ENCODE measurements around the gene CEMIP.

Gene CEMIP

DNA sequence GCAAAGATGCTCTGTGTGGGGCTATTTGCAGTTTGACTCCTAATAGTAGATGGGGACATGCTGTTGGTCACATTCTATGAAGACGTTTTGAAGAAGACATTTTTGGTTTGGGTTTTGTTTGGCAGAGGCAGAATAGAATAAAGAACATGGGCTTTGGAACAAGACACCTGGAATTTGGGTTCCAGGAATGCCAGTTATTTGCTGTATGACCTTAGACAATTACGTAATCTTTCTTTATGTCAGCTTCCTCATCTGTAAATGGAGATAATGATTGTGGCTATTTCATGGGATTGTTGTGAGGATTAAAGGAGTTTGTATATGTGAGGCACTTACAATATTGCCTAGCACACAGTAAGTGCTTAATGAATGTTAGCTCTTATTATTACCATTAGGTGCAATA is 118.9 kb downstream of the CEMIP start:
- DNase-seq, result no peak

DNA sequence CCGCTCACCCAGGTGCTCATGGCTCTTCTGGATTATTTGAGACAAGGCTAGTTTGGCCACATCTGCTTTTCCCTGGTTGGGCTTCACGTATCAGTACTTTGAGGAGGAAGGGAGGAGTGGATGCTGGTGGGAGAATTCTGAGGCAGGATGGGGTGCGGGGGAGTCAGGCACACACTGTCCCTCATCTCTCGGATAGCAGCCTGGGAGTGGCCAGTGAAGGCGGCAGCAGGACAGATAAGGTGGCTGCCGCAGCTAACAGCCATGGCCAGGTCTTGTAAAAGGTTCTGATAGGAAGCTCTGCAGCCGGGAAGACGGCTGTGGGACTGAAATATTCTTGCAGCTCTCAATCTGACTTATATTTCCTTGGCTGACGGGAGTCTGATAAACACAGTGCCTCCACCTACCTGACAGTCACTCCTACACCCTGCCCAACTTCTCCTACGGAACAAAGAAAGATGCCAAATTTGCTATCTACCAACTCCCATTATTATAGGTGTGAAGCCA is 123.2 kb downstream of the CEMIP start:
- DNase-seq, result no peak

DNA sequence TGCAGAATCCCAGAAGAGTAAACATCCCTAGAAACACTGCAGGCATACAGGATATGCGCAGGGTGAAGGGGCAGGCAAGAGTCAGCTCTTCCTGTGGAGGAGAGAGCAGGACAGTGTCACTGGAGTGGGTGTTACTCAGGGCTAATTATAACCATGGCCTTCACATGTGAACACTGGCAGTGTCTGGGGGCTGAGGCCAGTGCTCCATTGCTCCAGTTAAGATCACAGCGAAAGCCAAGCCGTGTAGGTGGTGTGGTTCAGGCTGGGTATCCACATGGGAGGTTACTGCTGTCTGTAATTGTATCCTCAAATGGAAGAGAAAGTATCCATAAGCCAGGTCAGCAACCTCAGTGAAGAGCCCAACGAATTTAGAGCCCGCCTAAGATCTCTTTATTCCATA is 125.8 kb downstream of the CEMIP start:
- no peak for DNase-seq

DNA sequence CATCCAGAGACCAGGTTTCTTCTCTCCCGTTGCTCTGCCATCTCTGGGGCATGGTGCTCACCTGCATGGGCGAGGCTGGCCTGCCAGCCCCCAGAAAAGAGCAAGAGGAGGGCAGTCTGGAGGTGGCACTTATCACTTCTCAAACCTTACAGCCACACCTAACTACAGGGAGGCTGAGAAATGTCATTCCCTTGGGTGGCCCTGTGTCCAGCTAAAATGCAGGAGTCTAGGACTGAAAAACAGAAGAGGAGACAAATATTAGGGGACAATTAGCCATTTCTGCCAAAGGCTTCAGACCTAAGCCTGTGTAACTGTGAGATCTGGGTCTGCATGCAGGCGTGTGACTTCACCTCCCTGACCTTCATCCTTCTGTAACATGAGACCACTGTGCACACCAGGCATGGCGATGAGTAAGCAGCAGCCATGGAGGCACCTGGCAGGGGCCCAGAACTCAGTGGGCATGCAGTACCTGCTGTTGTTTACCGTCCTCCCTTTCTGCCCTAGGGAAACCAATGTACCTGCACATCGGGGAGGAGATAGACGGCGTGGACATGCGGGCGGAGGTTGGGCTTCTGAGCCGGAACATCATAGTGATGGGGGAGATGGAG is 127.1 kb downstream of the CEMIP start:
- no peak for DNase-seq

DNA sequence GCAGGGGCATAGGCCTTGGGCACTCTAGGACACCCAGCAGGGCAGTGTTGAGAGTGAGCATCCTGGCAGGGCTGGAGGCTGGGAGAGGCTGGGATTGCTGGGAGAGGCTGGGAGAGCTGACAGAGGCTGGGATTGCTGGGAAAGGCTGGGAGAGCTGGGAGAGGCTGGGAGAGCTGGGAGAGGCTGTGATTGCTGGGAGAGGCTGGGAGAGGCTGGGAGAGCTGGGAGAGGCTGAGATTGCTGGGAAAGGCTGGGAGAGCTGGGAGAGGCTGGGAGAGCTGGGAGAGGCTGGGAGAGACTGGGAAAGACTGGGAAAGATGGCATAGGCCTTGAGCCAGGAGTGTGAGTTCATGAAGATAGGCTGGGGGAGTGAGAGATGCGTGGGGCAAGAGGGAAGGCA is 132.7 kb downstream of the CEMIP start:
- DNase-seq, result no peak

DNA sequence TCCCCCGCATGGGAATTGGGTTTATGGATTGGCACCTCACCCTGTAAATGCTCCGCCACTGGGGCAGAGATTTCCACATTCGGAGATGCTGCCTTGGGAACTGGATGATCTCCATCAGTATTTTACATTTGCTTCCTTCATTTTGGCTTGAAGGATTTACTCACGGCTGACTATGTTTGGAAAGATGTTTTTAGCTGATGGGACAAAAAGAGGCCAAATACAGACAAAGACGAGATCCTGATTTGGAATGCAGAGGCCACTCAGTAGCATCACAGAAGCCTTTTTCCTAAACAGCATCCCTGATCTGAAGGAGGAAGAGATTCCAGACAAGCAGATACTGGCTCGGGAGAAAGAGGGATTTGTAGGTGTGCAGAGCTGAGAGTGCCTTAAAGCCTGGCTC is 133.5 kb downstream of the CEMIP start:
- DNase-seq, result no peak

DNA sequence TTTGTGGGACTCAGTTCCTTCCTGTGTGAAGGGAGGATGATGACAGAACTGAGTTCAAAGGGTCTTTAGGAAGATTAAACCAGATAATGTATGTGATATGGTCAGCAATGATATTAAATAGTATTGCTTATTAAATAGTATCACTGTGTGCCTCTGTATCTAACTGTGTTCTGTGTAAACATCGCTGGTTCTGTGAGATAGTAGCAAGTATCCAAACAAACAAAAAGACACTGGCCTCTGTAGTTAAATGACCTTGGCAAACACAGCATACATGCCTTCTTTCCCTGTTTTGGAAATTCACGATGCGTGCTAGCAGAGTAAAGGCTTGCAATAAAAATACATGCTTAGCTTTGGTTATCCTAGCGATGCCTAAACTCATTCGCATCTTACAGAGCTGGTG is 134.4 kb downstream of the CEMIP start:
- no peak for DNase-seq

DNA sequence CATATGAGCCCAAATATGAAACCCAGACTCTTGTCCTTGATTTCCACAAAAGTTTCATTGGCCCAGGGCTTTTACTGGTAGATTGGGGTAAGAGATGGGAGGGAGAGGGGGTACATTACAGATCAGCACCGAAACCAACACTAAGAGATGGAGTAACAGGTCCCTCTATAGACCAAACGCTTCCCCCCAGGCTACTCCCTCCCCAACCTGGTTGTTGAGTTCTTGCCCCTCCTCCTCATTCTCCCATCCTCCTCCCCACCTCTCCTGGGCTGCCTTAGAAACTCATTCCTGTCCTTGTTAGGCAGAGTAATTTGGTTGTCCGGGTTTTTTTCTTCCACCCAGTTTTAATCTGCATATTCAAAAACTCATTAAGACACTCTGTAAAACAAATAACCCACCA is 136.3 kb downstream of the CEMIP start:
- peak; percentile 24 for DNase-seq

DNA sequence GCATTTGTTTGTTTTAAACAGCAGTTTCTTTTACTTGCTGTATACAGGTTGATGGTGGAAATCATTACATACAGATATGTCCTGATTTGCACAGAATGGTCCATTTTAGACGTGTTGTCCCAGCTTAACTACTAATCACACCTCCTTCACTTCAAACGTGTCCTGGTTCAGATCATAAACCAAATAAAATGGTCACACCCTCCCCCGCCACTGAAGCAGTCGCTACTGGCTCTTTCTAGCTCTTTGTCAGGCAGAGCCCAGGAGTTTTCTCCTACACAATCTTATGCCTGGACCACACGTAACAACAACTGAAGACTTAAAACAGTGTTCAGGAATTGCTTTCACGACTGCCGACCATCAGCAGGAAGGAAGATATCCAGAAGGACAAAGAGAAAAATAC is 136.9 kb downstream of the CEMIP start:
- DNase-seq, result no peak

DNA sequence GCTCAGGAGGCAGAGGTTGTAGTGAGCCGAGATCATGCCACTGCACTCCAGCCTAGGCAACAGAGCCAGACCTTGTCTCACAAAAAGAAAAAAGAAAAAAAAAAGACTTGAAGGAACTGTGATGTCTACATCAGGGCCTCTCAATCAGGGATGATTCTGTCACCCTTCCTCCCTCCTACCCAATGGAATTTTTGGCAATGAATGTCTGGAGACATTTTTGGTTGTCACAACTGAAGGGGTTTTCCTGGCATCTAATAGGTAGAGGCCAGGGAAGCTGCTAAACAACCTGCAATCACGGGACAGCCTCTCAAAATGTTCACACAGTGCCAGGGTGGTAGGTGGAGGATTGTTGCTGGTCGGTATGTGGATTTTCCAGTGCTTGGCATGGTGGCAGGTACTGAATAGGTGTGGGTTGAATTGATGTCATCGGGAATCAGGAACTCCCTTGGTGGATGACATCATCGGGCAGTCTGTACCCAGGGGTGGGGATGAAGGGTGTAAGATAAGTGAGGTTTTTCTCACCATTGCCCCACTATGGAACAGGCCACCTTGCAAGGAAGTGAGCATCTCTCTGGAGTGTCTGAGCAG is 139.1 kb downstream of the CEMIP start:
- DNase-seq, result no peak

DNA sequence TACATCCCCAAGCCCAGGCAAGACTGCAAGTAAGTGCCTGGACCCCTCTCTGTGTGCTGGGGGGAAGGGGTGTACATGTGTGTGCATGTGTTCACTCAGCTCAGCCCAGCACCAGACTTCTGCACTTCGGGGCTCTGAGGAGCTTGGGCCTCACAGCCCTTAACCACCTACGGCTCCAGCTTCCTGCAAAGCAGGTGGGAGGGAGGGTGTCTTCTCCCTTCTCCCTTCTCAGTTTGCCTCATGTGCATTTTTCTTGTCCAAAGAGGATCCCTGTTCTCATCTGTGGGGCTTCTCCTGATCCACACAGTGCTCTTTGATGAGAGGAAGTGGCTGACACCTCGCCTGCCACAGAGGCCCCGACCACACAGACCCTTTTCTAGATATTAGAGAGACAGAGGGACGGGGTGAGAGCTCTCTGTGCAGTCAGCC is 141.1 kb downstream of the CEMIP start:
- no peak for DNase-seq

DNA sequence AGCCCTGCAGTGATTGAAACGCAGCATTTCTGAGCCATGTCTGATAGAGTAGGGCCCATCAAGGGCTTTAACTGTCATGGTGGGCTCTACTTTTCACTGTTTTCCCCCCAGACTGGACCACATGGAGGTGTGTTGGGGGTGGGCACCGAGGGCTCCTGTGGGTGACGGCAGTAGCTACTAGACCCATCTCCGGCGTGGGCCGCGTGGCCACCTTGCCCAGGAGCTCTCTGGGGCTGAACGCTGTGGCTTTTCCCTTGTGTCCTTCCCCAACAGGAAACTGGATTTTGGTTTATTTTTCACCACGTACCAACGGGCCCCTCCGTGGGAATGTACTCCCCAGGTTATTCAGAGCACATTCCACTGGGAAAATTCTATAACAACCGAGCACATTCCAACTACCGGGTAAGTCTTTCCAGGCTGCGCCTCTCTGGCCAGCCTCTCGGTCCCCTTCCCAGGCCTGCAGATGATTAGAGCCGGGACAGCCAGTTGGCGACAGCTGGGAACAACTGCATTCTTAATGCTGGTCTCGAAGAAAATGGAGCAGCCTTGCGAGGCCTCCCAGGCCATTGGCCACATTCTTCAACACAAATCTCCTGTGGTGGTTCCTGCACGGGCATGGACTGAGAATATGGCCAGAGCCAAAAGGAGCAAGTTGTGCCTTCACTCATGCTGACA is 142.7 kb downstream of the CEMIP start:
- no peak for DNase-seq

DNA sequence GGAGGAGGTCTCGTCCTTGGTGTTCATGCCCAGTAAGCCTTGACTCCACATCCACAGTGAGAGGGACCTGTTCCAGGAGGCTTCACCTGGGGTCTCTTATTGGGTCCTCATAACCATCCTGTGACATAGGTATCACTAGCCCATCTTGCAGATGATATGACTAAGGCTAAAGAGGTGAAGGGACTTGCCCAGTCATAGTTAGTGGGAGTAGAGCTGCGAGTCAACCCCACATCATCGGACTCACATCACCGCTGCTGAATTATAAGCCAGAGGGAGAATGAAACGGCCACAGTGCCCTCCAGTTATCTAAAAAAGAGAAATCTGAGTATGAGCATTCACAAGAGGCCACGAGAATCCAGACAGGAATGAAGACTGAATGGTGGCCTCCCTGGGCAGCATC is 144.5 kb downstream of the CEMIP start:
- DNase-seq, result no peak

DNA sequence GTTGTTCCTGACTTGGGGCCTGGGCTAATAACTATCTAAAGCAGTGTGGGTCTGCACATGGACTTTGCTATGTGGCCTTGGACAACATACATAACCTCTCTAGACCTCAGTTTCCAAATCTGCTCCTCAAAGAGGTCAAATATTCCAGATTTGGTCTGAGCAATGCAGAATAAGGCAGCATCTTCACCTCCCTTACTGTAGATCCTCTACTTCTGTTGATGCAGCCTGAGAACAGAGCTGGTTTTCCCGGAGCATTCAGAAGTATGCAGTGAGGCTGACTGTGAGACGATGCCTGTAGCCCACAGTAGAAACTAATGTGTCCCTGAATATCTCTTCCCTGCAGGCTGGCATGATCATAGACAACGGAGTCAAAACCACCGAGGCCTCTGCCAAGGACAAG is 145.1 kb downstream of the CEMIP start:
- DNase-seq, result no peak

DNA sequence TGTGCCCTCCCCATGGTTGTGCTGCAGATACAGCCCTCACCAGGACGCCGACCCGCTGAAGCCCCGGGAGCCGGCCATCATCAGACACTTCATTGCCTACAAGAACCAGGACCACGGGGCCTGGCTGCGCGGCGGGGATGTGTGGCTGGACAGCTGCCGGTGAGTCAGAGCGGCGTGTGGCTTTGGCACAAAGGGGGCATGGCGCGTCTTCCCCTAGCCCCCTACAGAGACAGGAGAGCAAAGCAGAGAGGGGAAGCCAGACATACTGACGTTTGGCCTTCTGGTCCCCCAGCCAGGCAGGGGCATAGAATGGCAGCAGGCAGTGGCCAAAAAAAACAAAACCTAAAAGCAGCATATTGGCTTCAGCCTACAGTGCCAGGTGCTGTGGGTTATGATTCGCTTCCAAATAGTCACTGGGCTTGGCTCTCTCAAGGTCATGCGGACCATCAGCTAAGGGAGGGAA is 146.5 kb downstream of the CEMIP start:
- no peak for DNase-seq

DNA sequence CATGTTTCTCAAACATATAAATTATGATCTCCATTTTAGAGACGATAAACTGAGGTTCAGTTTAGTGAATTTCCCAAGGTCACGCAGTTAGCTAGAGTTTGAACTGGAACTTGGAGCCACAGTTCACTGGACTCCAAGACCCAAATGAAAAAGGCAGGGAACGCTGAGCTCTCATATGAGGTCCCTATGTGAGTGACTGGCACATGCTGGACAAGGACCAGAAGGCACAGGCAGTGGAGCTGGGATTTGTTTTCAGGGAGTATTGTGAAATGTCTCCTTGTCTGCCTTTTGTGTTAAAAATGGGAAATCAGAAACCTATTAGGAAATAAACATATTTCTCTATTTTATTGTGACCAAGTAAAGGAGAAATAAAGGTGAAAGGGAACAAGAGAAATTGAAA is 147.0 kb downstream of the CEMIP start:
- DNase-seq, result no peak

DNA sequence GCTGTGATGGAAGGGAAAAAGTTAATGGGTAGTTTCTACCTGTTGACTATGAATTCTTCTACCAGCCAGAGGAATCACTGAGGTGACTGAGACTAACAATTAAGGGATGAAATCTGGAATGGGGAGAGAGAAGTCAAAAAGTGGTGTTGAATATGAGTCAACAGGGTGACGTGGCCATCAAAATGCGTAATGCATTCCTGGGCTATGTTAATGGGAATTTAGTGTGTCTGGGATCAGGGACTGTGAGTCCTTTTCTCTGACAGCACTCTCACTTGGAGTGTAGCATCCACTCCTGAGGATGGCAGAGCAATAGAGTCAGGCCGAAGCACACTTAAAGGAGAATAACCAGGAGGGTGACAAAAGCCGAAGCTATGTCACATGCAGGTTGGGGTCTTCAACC is 150.1 kb downstream of the CEMIP start:
- no peak for DNase-seq

DNA sequence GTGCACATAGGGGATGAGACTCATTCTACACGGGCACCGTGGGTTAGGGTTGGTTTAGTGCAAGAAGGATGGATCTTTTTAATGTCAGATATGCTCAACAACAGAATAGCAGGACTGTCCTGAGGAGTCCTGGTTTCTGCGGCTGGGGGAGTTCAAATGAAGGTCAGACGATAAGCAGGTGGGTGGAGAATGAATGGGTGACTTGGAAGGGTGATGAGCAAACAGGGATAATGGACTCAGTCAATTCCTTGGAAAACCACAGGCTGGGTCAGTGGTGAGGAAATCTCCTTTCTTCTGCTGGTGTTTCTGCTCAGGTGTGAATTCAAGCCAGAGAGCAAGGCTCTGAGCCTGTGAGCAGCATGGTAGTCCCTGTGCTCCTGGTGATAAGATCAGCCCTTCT is 150.5 kb downstream of the CEMIP start:
- no peak for DNase-seq

DNA sequence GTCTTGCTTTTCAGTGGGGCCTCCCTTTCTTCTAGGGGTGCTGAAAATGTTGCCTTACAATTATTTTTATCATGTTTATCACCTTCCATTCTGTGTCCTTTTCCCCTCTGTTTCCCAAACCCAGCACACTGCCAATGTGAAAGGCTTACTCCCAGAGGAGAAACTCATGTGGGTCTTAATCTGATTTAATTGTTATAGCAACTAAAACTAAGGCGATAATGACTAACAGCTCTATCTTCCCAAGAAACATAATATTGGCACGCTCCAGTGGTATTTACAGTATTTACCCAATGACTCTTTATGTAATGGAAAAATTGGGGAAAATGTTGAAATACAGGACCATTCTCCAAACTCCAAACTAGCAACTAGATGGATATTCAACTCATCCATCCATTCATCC is 152.0 kb downstream of the CEMIP start:
- DNase-seq, result no peak

DNA sequence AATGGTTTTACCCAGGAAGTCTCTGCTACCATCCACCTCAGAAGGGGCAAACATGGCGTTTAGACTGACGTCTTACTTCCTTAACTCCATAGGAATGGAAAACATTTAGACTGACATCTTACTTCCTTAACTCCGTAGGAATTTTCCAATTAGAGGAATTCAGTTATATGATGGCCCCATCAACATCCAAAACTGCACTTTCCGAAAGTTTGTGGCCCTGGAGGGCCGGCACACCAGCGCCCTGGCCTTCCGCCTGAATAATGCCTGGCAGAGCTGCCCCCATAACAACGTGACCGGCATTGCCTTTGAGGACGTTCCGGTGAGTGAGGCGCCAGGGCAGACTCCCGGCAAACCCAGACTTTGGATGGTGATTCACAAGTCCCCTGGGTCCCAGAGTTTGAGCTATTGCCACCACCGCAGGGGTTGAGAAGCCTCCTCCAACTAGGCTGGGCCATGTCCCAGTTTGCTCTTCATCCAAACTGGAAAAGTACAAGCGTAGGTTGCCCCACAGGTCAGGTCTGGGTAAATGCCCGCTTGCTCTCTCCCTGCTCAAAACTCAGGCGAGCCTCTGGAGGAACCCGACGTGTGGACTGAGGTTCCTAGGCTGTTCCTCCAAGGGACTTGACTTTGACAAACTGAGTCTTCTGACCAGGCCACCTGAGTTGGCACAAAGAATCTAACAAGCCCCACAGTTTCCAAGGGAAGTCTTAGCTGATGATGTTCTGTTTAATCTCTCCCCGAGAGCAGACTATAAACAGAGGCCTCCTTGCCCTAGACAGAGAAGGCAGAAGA is 152.7 kb downstream of the CEMIP start:
- no peak for DNase-seq

DNA sequence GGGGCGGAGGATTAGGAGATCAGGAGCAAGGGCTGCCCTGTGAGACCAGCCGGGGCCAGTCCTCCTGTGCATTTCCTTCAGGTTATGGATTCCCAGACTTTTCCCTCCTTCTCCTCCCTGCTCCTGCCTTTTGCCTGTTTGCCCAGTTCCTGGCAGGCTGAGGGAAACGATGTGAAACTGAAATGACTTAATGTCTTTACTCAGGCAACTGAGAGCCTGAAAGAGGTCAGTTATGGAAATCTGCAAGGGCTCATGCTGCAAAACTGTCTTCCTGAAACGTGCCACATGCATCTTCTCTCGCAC is 153.3 kb downstream of the CEMIP start:
- no peak for DNase-seq

DNA sequence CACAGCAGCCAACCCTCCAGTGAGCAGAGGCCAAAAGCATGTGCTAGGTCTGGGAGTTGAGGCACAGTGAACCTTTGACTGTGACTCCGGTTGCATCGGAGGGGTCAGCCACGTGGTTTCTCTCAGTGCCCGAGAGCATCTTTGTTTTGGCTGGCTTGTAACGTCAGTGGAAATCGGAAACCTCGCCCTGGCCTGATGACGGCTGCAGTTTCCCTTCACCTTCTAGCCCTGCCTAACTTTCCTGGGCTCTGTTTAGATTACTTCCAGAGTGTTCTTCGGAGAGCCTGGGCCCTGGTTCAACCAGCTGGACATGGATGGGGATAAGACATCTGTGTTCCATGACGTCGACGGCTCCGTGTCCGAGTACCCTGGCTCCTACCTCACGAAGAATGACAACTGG is 153.8 kb downstream of the CEMIP start:
- DNase-seq, result no peak

DNA sequence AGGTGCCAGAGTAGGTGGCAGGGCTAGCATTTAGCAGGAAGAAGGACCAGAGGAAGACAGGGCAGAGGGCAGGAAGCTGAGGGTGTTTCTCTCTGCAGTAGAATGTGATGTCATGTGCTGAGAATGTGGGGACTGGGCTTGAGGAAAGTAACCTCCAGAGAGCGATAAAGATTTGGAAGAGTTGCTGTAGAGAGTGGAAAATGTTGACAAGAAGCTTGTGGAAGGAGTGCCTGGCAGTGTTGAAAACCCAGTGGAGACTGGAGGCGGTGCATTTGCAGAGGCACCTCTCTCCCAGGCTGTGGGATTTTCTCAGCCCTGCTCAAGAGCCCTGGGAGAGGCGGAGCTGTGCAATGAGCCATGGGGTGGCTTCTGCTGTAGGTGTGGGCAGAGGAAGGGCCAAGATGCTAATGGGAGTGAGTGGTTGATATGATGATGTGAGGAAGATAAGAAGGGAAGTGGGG is 155.6 kb downstream of the CEMIP start:
- DNase-seq, result no peak

All from NCI-H526 treated with DMSO at 0.1 percent for 48 hours (cell line).